Limb (tissue), 2 donors: ENCODE results near the gene ATG2B.
A peak's percentile ranks its signal among the peaks of the same experiment; 100 is the strongest.
"Not testable (repeated sequence)": the region's sequence is repeated elsewhere in the genome, so short reads cannot be mapped to it uniquely, and the experiment has no call there.

Experiments used
- DNase-seq, 2 donors: peaks; one replicate each; pipeline ENCODE4 v3.0.0-alpha.2; 2016; ENCODE audit errors: extremely low spot score in 2 of 2

The ATG2B gene

DNA sequence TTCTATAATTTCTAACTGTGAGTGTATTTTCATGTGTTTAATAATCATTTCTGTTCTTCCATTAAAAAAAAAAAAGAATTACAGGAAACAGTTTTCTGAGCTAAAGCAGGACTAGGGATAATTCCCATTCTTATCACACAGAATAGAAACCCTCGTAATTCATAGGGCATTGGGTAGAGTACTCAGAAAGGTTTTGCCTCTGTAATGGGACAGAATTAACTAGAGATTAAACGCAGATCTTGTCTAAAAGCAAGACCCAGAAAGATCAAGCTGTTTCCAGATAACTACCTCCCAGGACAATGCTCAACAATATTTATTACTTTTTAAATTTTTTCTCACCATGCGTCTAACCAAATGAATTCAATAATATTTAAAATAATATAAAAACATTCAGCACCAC, 10.4 kb upstream of the ATG2B start:
- DNase-seq: no peak

DNA sequence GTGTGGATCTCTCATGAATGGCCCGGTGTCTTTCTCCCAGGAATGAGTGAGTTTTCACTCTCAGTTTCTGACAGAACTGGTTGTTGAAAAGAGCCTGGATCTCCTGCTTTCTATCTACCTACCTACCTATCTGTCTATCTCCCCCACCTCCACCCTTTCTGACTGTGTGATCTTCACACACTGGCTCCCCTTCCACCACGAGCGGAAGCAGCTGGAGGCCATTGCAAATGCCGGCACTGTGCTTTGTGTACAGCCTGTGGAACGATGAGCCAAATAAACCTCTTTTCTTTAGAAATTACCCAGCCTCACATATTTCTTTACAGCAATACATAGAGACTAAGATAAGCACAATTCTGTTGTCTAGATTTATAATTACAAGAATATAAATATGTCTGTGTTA, 7.4 kb upstream of the ATG2B start:
- DNase-seq: no peak

DNA sequence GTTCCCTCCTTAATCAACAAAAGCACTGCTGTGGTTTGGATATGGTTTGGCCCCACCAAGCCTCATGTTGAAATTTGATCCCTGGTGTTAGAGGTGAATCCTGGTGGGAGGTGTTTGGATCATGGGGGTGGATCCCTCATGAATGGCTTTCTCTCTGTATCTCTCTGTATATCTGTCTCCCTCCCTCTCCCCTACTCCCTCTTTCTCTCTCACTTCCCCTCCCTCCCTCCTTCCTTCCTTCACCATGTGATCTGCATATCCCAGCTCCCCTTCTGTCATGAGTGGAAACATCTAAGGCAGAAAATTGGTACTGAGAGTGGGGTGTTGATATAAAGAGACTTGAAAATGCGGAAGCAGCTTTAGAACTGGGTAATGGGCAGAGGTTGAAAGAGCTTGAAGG, 5.4 kb upstream of the ATG2B start:
- no peak for DNase-seq

DNA sequence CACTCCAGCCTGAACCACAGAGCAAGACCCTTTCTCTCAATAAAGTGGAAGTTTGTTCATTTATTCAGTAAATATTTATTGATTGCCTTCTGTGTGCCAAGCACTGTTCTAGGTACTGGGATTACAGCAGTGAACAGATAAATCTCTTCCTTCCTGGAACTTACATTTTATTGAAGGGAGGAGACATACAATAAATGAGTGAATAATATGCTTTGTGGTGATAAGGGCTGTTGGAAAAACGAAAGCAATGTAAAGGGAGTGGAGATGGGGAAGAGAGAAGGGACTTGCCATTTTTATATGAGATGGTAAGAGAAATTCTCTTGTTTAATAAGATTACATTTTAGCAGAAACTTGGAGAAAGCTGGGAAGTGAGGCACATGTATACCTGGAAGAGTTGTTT, 1.8 kb upstream of the ATG2B start:
- no peak for DNase-seq

DNA sequence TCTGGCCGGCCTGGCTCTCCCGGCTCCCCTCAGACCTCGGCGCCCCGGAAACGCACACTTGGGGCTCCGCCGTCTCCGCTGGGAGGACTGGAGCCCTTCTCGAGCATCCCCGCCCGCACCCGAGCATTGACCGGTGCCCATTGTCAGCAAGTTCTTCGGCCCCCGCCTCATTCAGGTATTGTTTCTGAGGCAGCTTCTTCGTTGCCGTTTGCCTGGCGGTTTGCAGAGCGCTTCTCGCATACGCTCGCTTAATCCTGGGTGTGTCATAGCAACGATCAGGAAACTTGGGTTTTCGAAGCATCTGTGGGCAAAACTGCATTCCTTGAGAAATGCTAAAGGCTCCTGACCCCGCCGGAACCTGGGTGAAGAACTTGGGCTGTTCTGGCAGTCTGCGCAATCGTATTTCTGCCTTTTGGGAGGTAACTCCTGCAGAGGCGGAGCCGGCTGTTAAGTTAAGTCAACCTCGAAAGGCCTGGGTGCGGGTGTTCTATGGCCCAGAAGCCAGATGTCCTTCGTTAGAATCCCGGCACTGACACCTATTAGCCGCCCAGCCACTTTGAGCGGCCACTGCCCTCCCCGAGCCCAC, 703 bp upstream of the ATG2B start:
- DNase-seq: peak; percentile 5 to 56

DNA sequence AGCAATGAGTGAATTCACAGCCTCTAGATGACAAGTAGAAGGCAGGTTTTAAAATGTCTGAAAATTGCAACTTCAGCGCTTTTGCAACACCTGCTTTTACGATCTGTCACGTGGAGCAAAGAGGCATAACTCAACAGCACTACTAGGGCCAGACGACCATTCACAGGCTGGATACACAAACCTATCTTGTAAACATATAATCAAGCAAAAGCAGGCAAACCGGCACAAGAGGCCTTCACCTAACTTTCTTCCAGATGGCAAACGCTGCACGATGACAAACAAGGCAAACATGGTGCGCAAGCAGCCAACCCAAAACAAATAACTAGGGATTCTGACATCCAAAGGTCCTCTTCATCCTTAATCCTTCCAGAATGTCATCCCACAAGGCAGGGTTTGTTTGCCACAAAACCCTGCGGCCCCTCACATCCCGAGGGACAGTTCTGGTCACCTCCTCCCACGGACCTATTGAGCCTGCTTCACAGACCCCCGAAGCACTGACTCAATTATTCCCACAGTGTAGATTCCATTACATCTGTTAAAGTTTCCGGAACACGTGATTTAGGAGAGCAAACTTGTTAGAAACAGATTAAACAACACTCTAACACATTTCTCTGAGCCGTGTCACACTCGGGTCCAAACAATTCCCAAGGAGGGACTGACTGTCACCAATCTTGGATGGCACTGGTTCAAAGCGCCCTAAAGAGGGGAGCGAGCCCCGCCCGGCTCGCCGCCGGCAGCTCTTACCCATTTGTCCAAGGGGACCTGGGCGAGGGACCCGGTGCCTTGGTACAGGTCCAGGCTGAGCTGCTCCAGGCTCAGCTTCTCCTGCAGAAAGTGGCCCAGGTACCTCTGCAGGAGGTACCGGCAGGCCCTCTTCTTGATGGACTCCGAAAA, 823 bp downstream of the ATG2B start:
- peak; percentile 6 to 45 for DNase-seq

DNA sequence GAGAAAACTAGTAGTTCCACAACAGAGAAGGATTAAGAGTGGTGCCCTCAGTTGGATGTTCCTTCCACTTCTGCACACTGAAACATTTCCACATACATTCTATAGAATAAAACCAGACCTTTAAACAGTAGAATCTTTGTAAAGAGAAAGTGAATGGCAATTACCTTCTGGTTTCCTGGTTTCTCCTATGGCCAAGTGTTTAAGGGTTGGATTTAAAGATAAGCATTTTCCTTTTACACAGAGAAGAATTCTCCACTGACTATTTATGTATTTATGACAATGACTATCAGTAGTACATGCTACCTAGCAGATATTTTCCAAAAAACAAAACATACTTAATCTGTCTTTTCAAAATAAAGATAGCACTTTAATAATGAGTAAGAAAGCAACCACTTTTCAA, 3.2 kb downstream of the ATG2B start:
- DNase-seq: no peak

DNA sequence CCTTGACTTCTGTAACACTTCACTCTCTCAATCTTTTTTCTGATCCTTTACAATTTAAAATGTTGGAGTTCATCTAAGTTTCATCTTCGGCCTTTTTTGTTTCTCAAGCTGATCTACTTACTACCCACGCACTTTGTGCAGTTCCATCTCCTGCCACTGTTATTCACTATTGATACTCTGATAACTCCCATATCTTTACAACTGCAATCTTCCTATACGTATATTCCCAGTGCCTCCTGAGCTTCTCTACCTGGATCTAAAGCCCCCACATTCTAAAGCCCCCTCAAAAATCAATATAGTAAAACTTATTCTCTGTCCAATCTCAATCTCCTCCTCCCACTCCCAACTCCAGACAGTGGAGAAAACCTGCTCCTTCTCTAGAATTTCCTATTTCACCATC, 5.9 kb downstream of the ATG2B start:
- no peak for DNase-seq

DNA sequence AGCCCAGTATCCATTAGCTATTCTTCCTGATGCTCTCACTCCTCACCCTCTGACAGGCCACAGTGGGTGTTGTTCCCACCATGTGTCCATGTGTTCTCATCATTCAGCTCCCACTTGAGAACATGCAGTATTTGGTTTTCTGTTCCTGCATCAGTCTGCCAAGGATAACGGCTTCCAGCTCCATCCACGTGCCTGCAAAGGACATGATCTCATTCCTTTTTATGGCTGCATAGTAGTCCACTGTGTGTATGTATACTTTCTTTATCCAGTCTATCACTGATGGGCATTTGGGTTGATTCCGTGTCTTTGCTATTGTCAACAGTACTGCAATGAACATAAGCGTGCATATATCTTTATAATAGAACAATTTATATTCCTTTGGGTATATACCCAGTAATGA, 8.9 kb downstream of the ATG2B start:
- no peak for DNase-seq

DNA sequence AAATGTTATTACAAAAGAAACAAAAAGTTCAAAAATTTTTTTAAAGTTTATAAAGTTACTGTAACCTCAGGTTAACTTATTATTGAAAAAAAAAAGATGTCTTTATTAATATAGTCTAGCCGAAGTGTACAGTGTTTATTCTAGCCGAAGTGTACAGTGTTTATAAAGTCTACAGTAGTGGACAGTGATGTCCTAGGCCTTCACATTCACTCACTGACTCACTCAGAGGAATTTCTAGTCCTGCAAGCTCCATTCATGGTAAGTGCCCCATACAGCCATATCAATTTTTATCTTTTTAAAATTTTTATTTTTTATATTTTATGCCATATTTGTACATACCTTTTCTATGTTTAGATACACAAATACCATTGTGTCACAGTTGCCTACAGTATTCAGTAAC, 10.4 kb downstream of the ATG2B start:
- no peak for DNase-seq

DNA sequence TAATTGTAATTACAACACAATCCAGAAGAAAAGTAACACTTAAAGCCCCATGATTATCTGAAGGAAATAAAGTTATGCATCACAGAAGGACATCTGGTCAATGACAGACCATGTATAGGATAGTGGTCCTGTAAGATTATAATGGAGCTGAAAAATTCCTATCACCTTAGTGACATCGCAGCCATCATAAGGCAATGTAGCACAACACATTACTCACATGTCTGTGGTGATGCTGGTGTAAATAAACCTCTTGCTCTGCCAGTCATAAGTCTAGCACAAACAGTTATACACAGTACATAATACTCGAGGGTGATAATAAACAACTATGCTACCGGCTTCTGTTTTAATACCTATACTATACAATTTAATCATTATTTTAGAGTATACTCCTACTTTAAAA, 11.2 kb downstream of the ATG2B start:
- DNase-seq: no peak

DNA sequence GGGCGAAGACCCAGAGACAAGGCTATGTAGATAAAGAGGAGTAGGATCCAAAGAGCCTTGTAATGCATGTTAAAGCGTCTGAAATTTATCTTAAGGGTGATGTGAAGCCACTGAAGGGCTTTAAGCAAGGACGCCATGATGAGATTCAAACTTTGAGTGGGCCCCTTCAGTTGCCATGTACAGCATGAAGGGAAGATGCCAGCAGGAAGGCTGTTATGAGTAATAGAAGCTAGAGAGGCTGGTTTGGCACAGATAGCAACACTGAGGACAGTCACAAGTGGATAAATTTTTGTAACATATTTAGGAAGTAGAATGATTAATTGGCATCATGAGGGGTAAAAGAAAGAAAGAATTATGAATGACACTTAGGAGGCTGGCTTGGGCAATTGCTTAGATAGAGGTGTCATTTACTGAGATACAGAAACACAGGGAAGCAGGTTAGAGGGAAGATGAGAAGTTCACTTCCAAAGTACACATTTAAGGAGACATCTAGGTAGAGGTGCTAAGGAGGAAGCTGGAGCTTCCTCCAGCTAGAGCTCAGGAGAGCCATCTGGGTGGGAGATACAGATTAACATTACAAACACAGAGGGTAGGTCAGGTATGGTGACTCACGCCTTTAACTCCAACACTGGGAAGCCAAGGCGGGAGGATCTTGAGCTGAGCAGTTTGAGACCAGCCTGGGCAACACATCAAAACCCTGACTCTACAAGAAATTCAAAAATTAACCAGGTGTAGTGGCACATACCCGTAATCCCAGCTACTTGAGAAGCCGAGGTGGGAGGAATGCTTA, 13.7 kb downstream of the ATG2B start:
- no peak for DNase-seq

DNA sequence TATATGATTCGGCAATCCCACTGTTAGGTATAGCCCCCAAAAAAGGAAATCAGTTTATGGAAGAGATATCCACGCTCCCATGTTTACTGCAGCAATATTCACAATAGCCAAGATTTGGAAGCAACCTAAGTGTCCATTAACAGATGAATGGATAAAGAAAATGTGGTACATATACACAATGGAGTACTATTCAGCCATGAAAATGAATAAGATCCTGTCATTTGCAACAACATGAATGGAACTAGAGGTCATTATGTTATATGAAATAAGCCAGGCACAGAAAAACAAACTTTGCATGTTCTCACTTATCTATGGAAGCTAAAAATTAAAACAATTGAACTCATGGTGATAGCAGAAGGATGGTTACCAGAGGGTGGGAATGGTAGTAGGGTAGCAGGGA, 15.2 kb downstream of the ATG2B start:
- DNase-seq: not testable (repeated sequence)

DNA sequence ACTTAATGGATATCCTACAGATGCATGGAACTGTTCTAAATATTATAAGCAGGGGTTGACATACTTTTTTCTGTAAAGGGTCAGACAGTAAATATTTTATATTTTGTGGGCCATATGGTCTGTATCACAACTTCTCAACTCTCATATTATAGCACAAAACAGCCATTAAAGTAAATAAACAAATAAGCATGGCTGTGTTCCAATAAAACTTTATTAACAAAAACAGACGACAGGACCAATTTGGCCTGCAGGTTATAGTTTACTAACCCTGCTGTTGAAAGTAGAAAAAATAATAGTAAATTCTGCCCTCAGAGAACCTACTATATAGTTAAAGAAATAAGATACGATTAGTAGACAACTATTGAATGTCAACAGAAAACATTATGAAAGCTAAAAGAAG, 17.5 kb downstream of the ATG2B start:
- no peak for DNase-seq

DNA sequence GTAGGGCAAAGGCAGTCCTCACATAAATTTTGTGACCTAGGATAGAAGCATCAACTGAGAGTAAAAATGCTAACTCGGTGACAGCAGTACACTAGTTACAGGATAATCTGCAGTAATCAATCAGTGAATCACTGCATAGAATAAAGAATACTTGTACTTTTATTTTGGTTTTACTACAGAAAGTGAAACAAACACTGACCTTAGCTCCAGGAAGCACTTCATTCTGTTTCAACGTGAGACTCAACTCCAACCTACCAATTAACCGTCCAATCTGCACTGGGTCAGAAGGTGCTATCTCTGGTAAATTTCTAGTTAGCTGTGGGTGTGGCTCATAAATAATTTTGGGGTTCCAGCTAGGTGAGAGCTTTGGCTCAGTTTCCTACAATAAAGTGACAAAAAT, 21.8 kb downstream of the ATG2B start:
- no peak for DNase-seq

DNA sequence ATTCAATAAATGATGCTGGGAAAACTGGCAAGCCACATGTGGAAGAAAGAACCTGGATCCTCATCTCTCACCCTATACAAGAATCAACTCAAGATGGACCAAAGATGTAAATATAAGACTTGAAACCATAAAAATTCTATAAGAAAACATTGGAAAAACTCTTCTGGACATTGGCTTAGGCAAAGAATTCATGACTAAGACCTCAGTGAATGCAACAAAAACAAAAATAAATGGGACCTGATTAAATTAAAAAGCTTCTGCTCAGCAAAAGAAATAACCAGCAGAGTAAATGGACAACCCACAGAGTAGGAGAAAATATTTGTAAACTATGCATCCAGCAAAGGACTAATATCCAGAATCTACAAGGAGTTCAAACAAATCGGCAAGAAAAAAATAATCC, 24.6 kb downstream of the ATG2B start:
- DNase-seq: no peak

DNA sequence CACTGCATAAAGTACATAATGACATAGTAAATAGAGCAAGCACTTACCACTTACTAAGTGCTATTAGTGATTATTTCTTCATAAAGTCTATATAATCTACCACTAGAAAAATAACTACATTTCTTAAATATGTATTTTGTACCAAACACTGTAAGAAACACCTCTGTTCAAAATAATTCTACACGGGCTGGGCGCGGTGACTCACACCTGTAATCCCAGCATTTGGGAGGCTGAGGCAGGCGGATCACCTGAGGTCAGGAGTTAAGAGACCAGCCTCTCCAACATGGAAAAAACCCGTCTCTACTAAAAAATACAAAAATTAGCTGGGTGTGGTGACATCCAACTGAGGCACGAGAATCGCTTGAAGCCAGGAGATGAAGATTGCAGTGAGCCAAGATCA, 38.9 kb downstream of the ATG2B start:
- DNase-seq: no peak

DNA sequence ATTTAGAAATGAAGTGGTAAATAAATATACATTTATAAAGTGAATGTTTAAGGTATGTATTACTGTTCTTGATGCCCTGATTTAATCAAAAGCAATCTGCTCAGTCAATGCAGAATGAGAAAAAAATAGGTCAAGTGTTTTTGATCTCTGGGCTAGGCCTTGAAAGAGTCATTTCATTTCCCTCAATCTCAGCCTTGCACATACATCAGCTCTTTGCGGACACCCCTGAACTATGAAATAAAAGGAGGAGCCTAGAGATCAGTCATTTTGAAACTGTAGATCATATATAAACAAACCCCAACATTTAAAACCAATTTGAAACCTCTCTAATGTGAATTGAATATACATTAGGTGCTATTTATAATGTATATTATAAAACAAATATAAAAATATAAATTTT, 42.5 kb downstream of the ATG2B start:
- DNase-seq: no peak

DNA sequence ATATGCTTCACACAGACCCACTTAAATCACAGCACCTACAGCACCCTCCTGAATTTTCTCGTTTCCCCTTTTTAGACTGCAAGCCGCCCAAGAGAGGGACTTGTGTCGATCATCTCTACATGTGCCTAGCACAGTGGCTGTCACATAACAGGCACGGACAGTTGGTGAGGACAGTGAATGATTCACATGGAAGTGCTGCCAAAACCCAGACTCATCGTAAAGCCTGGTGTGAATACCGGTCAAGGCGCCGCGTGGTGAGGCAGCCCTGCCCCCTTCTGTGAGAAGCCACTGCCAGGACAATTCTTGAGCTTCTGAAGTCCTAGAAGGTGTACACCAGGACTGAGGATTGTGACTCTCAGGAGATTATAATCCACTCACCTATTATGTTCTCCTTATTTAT, 44.3 kb downstream of the ATG2B start:
- no peak for DNase-seq

DNA sequence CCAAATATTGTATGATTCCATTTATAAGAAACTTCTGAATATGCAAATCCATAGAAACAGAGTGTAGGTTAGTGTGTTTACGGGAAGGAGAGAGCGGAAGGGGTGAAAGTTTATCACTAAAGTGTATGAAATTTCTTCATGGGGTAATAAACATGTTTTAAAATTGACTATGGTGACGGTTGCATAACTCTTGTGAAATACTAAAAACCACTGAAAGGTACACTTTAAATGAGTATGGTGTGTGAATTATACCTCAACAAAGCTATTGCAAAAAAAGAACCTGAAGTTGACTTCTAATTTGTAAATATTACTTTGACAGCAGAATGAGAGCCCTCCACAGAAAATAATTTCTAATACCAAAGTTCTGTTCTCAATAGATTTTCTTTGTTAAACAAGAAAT, 47.1 kb downstream of the ATG2B start:
- no peak for DNase-seq

DNA sequence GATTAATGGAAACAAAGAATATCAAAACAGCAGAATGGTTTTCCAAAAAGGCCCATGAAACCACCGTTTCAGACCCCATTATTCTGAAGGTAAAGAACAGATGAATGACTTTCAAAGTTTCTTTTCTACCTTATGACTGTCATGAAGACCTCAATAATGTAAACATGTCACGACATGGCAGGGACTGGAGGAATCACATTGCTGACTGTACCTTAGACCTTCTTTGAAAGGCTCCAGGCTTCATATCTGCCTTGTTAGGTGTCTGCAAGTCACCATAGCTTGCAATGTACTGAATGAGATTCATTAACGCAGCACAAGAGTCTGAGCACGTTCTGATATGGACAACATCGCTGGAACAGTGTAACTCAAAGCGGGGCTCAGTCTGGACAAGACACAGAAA, 52.2 kb downstream of the ATG2B start:
- no peak for DNase-seq

DNA sequence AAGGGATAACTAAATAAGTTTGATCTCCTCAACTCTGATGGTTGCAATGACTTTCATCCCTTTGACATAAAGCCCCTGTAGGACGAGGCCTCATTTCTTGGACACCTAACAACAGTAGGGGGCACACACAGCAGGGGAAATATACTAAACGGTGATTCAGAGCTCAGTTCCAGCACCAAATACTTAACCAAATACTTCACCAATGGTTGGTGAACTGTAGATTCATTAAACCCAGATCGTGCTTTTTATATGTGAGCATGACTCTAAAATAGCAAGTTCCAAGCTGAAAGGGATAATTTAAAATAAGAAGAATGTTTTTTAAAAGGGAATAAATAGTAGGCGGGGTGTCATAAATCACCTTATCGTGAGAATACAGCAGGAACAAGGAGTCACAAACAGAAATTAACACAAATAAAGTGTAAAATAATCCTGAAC, 53.2 kb downstream of the ATG2B start:
- no peak for DNase-seq
